IMR-90 (cell line): ENCODE results near the gene CEP43. TPM values are rescaled to one million over a fixed set of nuclear protein-coding genes. Genes with fewer than 3 reads are reported as not detected.

Experiments
- ATAC-seq: fragments of 200-7000 bp; cut with Tn5 transposase; 2 replicates; pipeline ENCODE4 v1.9.1; 2020; ENCODE audit warnings: low read depth, mild to moderate bottlenecking, moderate library complexity
- BruUV-seq: library from RNA; stranded (reverse); fragments of 400-500 nt; replicated peaks from 2 replicates; lab custom pipeline; 2021; lab: Mats Ljungman, UMichigan
- CTCF ChIA-PET: fragments of 300-600 bp; formaldehyde crosslinking; extraction: SDS; loops from one replicate; lab custom pipeline; 2021; ENCODE audit warnings: antibody characterized with exemption; lab: Yijun Ruan, JAX
- POLR2A ChIA-PET: fragments of 300-600 bp; sonication (Branson Sonifier 250); formaldehyde crosslinking; loops from one replicate; lab custom pipeline; 2022; ENCODE audit warnings: antibody characterized with exemption; ENCODE audit not compliant: unreplicated experiment; lab: Charles Lee
- DNase-seq: peaks from one replicate; pipeline ENCODE4 v3.0.0; 2013
- H2AFZ ChIP-seq: replicated peaks from 2 replicates; pipeline ENCODE3; 2013; ENCODE audit warnings: low read length, mild to moderate bottlenecking; ENCODE audit not compliant: poor library complexity
- H2AK5ac ChIP-seq: 2 replicates; pipeline ENCODE4 v1.6.1; 2013; ENCODE audit warnings: low read depth, low read length, inconsistent platforms
- H2AK9ac ChIP-seq: replicated peaks from 2 replicates; pipeline ENCODE3; 2013; ENCODE audit warnings: mild to moderate bottlenecking, low read depth, low read length, moderate library complexity; ENCODE audit not compliant: poor library complexity
- H2BK120ac ChIP-seq: 2 replicates; pipeline ENCODE4 v1.6.1; 2013; ENCODE audit warnings: low read depth, low read length, inconsistent platforms
- H2BK15ac ChIP-seq: 3 replicates; pipeline ENCODE4 v1.6.1; 2013; ENCODE audit warnings: low read depth, low read length, inconsistent platforms
- H2BK20ac ChIP-seq: 2 replicates; pipeline ENCODE4 v1.6.1; 2013; ENCODE audit warnings: low read depth, mild to moderate bottlenecking, inconsistent platforms, low read length, moderate library complexity
- H2BK5ac ChIP-seq: 2 replicates; pipeline ENCODE4 v1.6.1; 2013; ENCODE audit warnings: mild to moderate bottlenecking, low read depth, low read length, inconsistent platforms; ENCODE audit not compliant: poor library complexity, severe bottlenecking
- H3K14ac ChIP-seq: replicated peaks from 2 replicates; pipeline ENCODE4 v1.6.1; 2013; ENCODE audit warnings: low read depth, low read length, inconsistent platforms
- H3K18ac ChIP-seq: 2 replicates; pipeline ENCODE4 v1.6.1; 2013; ENCODE audit warnings: low read depth, low read length, control low read depth
- H3K23ac ChIP-seq: 2 replicates; pipeline ENCODE4 v1.6.1; 2013; ENCODE audit warnings: low read depth, low read length, inconsistent platforms
- H3K27ac ChIP-seq: 2 replicates; pipeline ENCODE4 v1.5.1; 2013; ENCODE audit warnings: mild to moderate bottlenecking, control low read depth, low read length; ENCODE audit not compliant: insufficient read depth
- H3K27me3 ChIP-seq: 2 replicates; pipeline ENCODE4 v1.6.1; 2013; ENCODE audit warnings: low read length; ENCODE audit not compliant: control insufficient read depth, insufficient read depth
- H3K36me3 ChIP-seq: 2 replicates; pipeline ENCODE4 v1.6.1; 2013; ENCODE audit warnings: low read length, mixed read lengths; ENCODE audit not compliant: control insufficient read depth, insufficient read depth
- H3K4ac ChIP-seq: 2 replicates; pipeline ENCODE4 v1.6.1; 2013; ENCODE audit warnings: low read depth, low read length, inconsistent platforms
- H3K4me1 ChIP-seq: 2 replicates; pipeline ENCODE4 v1.6.1; 2013; ENCODE audit warnings: low read length, mixed read lengths; ENCODE audit not compliant: control insufficient read depth, insufficient read depth
- H3K4me2 ChIP-seq: 2 replicates; pipeline ENCODE4 v1.6.1; 2013; ENCODE audit warnings: low read depth, mild to moderate bottlenecking, control low read depth, low read length, moderate library complexity
- H3K4me3 ChIP-seq: 2 replicates; pipeline ENCODE4 v1.5.1; 2013; ENCODE audit warnings: low read depth, mild to moderate bottlenecking, control low read depth, low read length, moderate library complexity; ENCODE audit not compliant: insufficient read depth
- H3K56ac ChIP-seq: 2 replicates; pipeline ENCODE4 v1.6.1; 2013; ENCODE audit warnings: low read length, inconsistent platforms; ENCODE audit not compliant: insufficient read depth; ENCODE audit errors: extremely low read depth
- H3K79me1 ChIP-seq, 2 experiments: 2 replicates each; pipeline ENCODE4 v1.6.1; 2013; ENCODE audit warnings: low read length in 2 of 2, inconsistent platforms in 1 of 2, low read depth in 1 of 2
- H3K9ac ChIP-seq: 2 replicates; pipeline ENCODE4 v1.6.1; 2013; ENCODE audit warnings: low read depth, low read length, control low read depth
- H3K9me1 ChIP-seq: 2 replicates; pipeline ENCODE4 v1.6.1; 2013; ENCODE audit warnings: low read length, inconsistent platforms; ENCODE audit not compliant: insufficient read depth
- H3K9me3 ChIP-seq: 2 replicates; pipeline ENCODE4 v1.6.1; 2013; ENCODE audit warnings: low read length; ENCODE audit not compliant: control insufficient read depth, insufficient read depth
- H4K20me1 ChIP-seq: 2 replicates; pipeline ENCODE4 v1.6.1; 2013; ENCODE audit warnings: low read length, inconsistent platforms; ENCODE audit not compliant: insufficient read depth
- H4K5ac ChIP-seq: 2 replicates; pipeline ENCODE4 v1.6.1; 2013; ENCODE audit warnings: mild to moderate bottlenecking, low read depth, low read length, control low read depth
- H4K8ac ChIP-seq, 2 experiments: 2 replicates each; pipeline ENCODE4 v1.6.1; 2013; ENCODE audit warnings: low read depth in 2 of 2, low read length in 2 of 2, control low read depth in 1 of 2, inconsistent platforms in 1 of 2
- H4K91ac ChIP-seq: 2 replicates; pipeline ENCODE4 v1.6.1; 2013; ENCODE audit warnings: low read depth, low read length, inconsistent platforms; ENCODE audit not compliant: insufficient read depth
- CEBPB ChIP-seq: IDR thresholded peaks from 2 replicates; pipeline ENCODE4 v1.6.1; 2012; ENCODE audit warnings: low read depth, low read length, improper control_type of control experiment
- FOS ChIP-seq: fragments of 150-350 bp; IDR thresholded peaks from 2 replicates; pipeline ENCODE4 v1.6.1; 2016; ENCODE audit warnings: low read depth, low read length
- WGBS, 2 experiments: methylation state at CpG; one replicate each; pipeline versions ENCODE4 v1.1.5 to v1.1.7; 2013; ENCODE audit warnings: missing lambda C conversion rate in 2 of 2; ENCODE audit not compliant: insufficient read length in 1 of 2; ENCODE audit errors: extremely low coverage in 2 of 2; 5-methylcytosine and 5-hydroxymethylcytosine counted together
- dilution Hi-C: fragments of 300-500 bp; cut with HindIII; formaldehyde crosslinking; loops from one replicate; pipeline ENCODE4 v1.14.3; 2018; ENCODE audit warnings: low sequenced_read_pairs; ENCODE audit not compliant: unreplicated experiment
- in situ Hi-C: fragments of 300-500 bp; cut with MboI; formaldehyde crosslinking; loops from 3 replicates; pipeline ENCODE4 v1.14.3; 2019; ENCODE audit warnings: low sequenced_read_pairs, inconsistent platforms, mixed read lengths
- intact Hi-C: fragments of 100-400 bp; cut with micrococcal nuclease; formaldehyde crosslinking; loops from 2 replicates; pipeline ENCODE4 v1.10.0; 2022
- polyA plus RNA-seq, 3 experiments: library from polyadenylated mRNA; depleted of rRNA; stranded (reverse); fragments of >200 nt; gene quantifications; 2 replicates each; pipeline ENCODE4 v1.2.3, GENCODE V29; 2012; ENCODE audit warnings: low replicate concordance in 1 of 3
- total RNA-seq: library from RNA; depleted of rRNA; stranded (reverse); fragments of >200 nt; gene quantifications from 2 replicates; pipeline ENCODE4 v1.2.3, GENCODE V29; 2012
- TF ChIP-seq, protein P1 (sequence below): conservative IDR thresholded peaks from 2 replicates; pipeline ENCODE4 v1.5.1; 2012; ENCODE audit warnings: mild to moderate bottlenecking, low read depth, low read length, improper control_type of control experiment

CEP43 gene
- total and polyA plus RNA-seq, 2 of the 4 experiments (the other 2 are of a cell fraction): 8.6 to 10.7 TPM

DNA sequence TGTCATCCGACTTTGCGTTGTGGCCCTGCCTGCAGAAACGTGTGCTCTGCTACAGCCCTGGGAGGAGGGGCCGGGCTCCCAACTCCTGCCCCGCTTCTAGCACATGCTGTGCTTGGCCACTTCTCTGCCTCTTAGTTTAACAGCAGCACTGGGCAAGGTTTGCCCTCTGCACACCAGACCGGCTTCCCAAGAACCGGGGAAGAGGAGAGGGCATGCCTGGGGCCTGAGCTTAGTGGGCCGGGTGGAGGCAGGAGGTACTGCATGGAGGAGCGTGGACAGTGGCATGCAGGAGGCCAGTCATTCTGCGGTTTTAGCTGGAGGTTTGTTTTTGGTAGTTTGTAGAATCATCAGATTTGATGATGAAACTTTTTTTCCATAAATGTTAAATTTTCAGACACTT, 45.5 kb downstream of the CEP43 start:
- BruUV-seq: no TSS peak
- dilution Hi-C loops (no loop called here), in situ Hi-C loops (no loop called here), intact Hi-C loops (no loop called here)
- Histone ChIP-seq H2AK5ac (no peak overlapping the region), H3K4me3 (no peak overlapping the region), H3K4ac (no peak overlapping the region), H3K56ac (no peak overlapping the region), H3K27me3 (no peaks in the 10 kb centered on the region), H3K27ac (no peak overlapping the region), H2AK9ac (no peak overlapping the region), H3K79me1 (no peaks in the 10 kb centered on the region; a peak in 1 of 4 replicates), H4K5ac (no peak overlapping the region), H3K14ac (no peak overlapping the region), H2AFZ (no peak overlapping the region), H3K23ac (no peak overlapping the region), H4K8ac (no peak overlapping the region), H3K9ac (no peak overlapping the region), H4K91ac (no peak overlapping the region), H2BK120ac (no peak overlapping the region), H3K36me3 (peaks cover 7% of the 10 kb centered on the region), H2BK20ac (no peak overlapping the region), H3K9me1 (no peaks in the 10 kb centered on the region; the same call in 1 of the 2 replicates), H3K9me3 (no peaks in the 10 kb centered on the region), H3K4me1 (peaks cover 2% of the 10 kb centered on the region; the same call in 1 of the 2 replicates), H2BK15ac (no peak overlapping the region), H2BK5ac (no peak overlapping the region), H4K20me1 (no peaks in the 10 kb centered on the region), H3K18ac (no peak overlapping the region), H3K4me2 (no peak overlapping the region)
- 74% methylated on average over 6 of the region's 10 CpGs; no CpG with 5 or more reads in 1 of the 2 experiments for WGBS, 2 experiments
- DNase-seq (peak; percentile 44), ATAC-seq (peak; percentile 69)
- TF ChIP-seq, protein P1, sequence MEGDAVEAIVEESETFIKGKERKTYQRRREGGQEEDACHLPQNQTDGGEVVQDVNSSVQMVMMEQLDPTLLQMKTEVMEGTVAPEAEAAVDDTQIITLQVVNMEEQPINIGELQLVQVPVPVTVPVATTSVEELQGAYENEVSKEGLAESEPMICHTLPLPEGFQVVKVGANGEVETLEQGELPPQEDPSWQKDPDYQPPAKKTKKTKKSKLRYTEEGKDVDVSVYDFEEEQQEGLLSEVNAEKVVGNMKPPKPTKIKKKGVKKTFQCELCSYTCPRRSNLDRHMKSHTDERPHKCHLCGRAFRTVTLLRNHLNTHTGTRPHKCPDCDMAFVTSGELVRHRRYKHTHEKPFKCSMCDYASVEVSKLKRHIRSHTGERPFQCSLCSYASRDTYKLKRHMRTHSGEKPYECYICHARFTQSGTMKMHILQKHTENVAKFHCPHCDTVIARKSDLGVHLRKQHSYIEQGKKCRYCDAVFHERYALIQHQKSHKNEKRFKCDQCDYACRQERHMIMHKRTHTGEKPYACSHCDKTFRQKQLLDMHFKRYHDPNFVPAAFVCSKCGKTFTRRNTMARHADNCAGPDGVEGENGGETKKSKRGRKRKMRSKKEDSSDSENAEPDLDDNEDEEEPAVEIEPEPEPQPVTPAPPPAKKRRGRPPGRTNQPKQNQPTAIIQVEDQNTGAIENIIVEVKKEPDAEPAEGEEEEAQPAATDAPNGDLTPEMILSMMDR: 0 out of 2 replicates have a peak, but pooled peaks have one; percentile 7
- TF ChIP-seq CEBPB (no peak), FOS (no peak)
- CTCF ChIA-PET: interaction anchor here (0.6 to 1.0 kb wide), 3 partner anchors 10 to 43 kb away, joined by 3 to 4 read pairs (median 4); no protein-coding TSS in a partner anchor
- POLR2A ChIA-PET: no interaction called here
